MM.1S (cell line): ENCODE results near the gene LGALS9B.
"Not testable (repeated sequence)": the region's sequence is repeated elsewhere in the genome, so short reads cannot be mapped to it uniquely, and the experiment has no call there.

ENCODE experiments used
- DNase-seq: peaks from one replicate; pipeline ENCODE4 v3.0.0-alpha.2; 2015
- H2AFZ ChIP-seq: fragments of 300-600 bp; sonication (generic); 2 replicates; pipeline ENCODE4 v1.6.0; 2016; ENCODE audit warnings: antibody characterized with exemption, low read length
- H3F3A ChIP-seq: fragments of 300-600 bp; sonication (generic); 2 replicates; pipeline ENCODE4 v1.6.1; 2016; ENCODE audit warnings: mild to moderate bottlenecking, antibody characterized with exemption, low read length, moderate library complexity, mixed read lengths; ENCODE audit not compliant: insufficient read depth
- H3K27ac ChIP-seq: fragments of 300-600 bp; sonication (generic); 2 replicates; pipeline ENCODE4 v1.5.1; 2016; ENCODE audit warnings: mild to moderate bottlenecking, low read length
- H3K27me3 ChIP-seq: fragments of 300-600 bp; sonication (generic); replicated peaks from 2 replicates; pipeline ENCODE4 v1.6.0; 2016; ENCODE audit warnings: low read length; ENCODE audit not compliant: insufficient read depth
- H3K36me3 ChIP-seq: fragments of 300-600 bp; sonication (generic); replicated peaks from 2 replicates; pipeline ENCODE4 v1.6.1; 2016; ENCODE audit warnings: mild to moderate bottlenecking, low read length, mixed read lengths; ENCODE audit not compliant: insufficient read depth
- H3K4me1 ChIP-seq: fragments of 300-600 bp; sonication (generic); 2 replicates; pipeline ENCODE4 v1.6.1; 2016; ENCODE audit warnings: low read length, mixed read lengths
- H3K4me2 ChIP-seq: fragments of 300-600 bp; sonication (generic); 2 replicates; pipeline ENCODE4 v1.6.0; 2016; ENCODE audit warnings: low read depth, low read length
- H3K4me3 ChIP-seq: fragments of 300-600 bp; sonication (generic); 2 replicates; pipeline ENCODE4 v1.5.1; 2016; ENCODE audit warnings: low read length, mixed read lengths
- H3K79me2 ChIP-seq: fragments of 300-600 bp; sonication (generic); 2 replicates; pipeline ENCODE4 v1.6.1; 2016; ENCODE audit warnings: mixed run types, low read length, mixed read lengths
- H3K9ac ChIP-seq: fragments of 300-600 bp; sonication (generic); 2 replicates; pipeline ENCODE4 v1.6.1; 2016; ENCODE audit warnings: low read length, mixed read lengths
- H3K9me2 ChIP-seq: fragments of 300-600 bp; sonication (generic); replicated peaks from 2 replicates; pipeline ENCODE4 v1.6.1; 2016; ENCODE audit warnings: mild to moderate bottlenecking, low read length, mixed read lengths; ENCODE audit not compliant: insufficient read depth
- H3K9me3 ChIP-seq: fragments of 300-600 bp; sonication (generic); replicated peaks from 2 replicates; pipeline ENCODE4 v1.6.1; 2016; ENCODE audit warnings: mild to moderate bottlenecking, low read length, mixed read lengths; ENCODE audit not compliant: insufficient read depth
- H4K20me1 ChIP-seq: fragments of 300-600 bp; sonication (generic); 2 replicates; pipeline ENCODE4 v1.6.1; 2016; ENCODE audit warnings: mild to moderate bottlenecking, low read length, moderate library complexity, mixed read lengths; ENCODE audit not compliant: insufficient read depth

The LGALS9B gene

DNA sequence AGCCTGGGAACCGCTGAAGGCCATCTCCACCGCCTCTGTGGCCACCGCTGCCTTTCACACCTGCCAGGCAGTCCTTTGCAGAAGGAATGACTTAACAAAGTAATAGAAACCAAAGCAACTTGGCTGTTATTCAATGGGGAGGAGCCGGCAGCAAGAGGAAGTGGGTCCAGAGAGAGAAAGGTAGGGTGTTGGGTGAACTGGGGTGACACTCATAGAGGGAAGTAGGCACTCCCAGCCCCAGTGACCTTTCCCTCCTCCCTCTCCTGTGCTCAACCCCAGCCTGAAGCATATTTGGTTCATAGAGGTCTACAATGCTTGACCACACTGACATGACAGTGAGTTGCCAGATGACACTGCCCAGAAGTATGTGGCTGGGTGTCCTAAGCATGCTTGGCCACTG, at the start of gene LGALS9B:
Gene LGALS9B (minus strand): TSS at position 93 of the 400 bp plus-strand sequence. CDS start 69 bp downstream, at position 24.
- not testable (repeated sequence) for H3K4me2 ChIP-seq, H2AFZ ChIP-seq, DNase-seq, H3K79me2 ChIP-seq, H3K27ac ChIP-seq, H3K27me3 ChIP-seq, H3K36me3 ChIP-seq, H3K9ac ChIP-seq, H4K20me1 ChIP-seq, H3K4me3 ChIP-seq, H3F3A ChIP-seq, H3K4me1 ChIP-seq, H3K9me2 ChIP-seq, H3K9me3 ChIP-seq

DNA sequence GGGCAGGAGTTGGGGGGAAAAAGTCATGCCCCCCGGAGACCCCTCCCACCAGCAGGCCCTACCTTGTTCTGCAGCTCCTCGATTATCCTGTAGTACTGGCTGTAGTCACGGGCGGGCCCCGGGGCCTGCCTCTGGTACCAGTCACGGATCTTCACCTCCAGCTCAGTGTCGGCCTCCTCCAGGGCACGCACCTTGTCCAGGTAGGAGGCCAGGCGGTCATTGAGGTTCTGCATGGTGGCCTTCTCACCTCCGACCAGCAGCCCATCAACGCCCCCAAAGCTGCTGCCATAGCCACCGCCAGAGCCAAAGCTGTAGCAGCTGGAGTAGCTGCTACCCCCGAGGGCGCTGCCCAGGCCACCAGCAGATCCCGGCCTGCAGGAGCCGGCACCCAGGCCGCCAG, 49.6 kb upstream of the LGALS9B start:
- H3K79me2 ChIP-seq, DNase-seq, H3K9me3 ChIP-seq, H3K9me2 ChIP-seq, H3K27me3 ChIP-seq, H3K4me2 ChIP-seq, H3F3A ChIP-seq, H2AFZ ChIP-seq, H4K20me1 ChIP-seq, H3K36me3 ChIP-seq, H3K4me3 ChIP-seq, H3K27ac ChIP-seq, H3K4me1 ChIP-seq, H3K9ac ChIP-seq: not testable (repeated sequence)

DNA sequence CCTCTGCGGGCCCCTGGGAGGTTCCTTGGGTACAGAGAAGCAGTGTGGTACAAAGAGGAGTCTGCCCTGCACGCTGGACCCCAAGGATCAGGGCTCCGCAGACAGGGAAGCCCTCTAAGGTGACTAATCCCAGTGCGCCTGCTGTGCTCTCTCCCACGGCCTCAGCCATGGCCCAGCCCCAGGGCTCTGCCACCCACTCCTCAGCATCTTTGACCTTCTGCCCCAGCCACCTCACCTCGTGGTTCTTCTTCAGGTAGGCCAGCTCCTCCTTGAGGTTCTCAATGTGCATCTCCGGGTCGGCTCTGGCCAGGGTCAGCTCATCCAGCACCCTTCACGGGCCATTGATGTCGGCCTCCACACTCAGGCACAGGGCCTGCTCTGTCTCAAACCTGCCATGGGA, 47.8 kb upstream of the LGALS9B start:
- not testable (repeated sequence) for H3F3A ChIP-seq, H4K20me1 ChIP-seq, H3K9ac ChIP-seq, H3K9me3 ChIP-seq, H3K36me3 ChIP-seq, H3K27me3 ChIP-seq, H3K79me2 ChIP-seq, H3K4me1 ChIP-seq, DNase-seq, H3K4me3 ChIP-seq, H3K9me2 ChIP-seq, H2AFZ ChIP-seq, H3K27ac ChIP-seq, H3K4me2 ChIP-seq

DNA sequence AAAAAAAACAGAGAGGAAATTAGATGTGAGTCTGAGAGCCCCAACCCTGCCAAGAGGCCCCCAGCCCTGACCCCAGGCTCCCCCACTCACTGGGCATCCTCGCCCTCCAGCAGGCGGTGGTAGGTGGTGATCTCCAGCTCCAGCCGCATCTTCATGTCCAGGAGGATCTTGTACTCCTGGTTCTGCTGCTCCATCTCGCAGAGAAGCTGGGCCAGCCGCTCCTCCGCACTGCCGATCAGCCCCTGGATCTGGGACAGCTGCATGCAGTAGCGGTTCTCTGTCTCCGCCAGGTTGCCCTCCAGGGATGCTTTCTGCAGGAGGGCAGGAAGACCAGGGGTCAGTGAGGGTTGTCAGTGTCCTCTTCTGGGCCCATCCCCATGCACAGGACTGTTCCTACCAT, 46.2 kb upstream of the LGALS9B start:
- H3K4me3 ChIP-seq, H3K27me3 ChIP-seq, H3K4me1 ChIP-seq, DNase-seq, H3K79me2 ChIP-seq, H4K20me1 ChIP-seq, H3K27ac ChIP-seq, H2AFZ ChIP-seq, H3K4me2 ChIP-seq, H3K9me2 ChIP-seq, H3K9ac ChIP-seq, H3K36me3 ChIP-seq, H3F3A ChIP-seq, H3K9me3 ChIP-seq: not testable (repeated sequence)

DNA sequence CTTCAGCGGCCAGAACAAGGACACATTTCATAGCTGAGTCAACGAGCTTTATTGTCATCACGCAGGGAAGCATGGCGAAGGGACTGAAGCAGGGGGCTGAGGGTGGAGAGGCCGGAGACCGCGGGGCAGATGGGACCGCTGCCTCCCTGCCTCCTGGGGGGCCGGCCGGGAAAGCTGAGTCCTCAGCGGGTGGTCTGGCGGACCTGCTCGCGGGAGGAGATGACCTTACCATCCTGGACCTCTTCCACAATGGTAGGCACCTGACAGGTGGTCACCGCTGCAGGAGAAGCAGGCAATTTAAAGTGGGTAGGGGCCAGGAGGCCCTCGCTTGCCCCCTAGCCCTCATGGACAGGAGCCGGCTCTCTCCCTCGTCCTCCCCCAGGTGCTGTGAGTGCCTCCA, 45.0 kb upstream of the LGALS9B start:
- DNase-seq, H3K4me1 ChIP-seq, H3F3A ChIP-seq, H3K79me2 ChIP-seq, H3K9me3 ChIP-seq, H3K27ac ChIP-seq, H2AFZ ChIP-seq, H3K9me2 ChIP-seq, H3K9ac ChIP-seq, H4K20me1 ChIP-seq, H3K4me2 ChIP-seq, H3K4me3 ChIP-seq, H3K36me3 ChIP-seq, H3K27me3 ChIP-seq: not testable (repeated sequence)

DNA sequence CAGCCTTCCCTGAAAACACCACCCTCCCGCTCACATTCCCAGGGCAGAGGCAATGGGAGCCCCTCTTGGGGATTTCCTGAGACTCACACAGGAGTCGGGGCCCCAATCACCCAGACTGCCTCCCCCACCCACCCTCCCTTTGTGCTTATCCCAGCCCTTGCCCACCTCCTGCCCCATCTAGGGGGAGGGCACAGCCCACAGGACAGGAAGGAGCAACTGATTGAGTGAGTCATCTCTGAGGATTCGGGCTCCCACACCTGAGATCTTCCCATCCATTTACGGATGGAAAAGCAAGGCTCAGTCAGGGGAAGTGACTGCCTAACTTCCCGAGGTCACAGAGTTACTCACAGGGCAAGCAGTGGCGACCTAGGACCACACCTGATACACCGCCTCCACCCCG, 44.4 kb upstream of the LGALS9B start:
- H3K36me3 ChIP-seq, H3K4me3 ChIP-seq, H3K9me3 ChIP-seq, H3K27ac ChIP-seq, H3K27me3 ChIP-seq, H2AFZ ChIP-seq, H3K4me1 ChIP-seq, H3K9ac ChIP-seq, DNase-seq, H3K9me2 ChIP-seq, H4K20me1 ChIP-seq, H3F3A ChIP-seq, H3K4me2 ChIP-seq, H3K79me2 ChIP-seq: not testable (repeated sequence)

DNA sequence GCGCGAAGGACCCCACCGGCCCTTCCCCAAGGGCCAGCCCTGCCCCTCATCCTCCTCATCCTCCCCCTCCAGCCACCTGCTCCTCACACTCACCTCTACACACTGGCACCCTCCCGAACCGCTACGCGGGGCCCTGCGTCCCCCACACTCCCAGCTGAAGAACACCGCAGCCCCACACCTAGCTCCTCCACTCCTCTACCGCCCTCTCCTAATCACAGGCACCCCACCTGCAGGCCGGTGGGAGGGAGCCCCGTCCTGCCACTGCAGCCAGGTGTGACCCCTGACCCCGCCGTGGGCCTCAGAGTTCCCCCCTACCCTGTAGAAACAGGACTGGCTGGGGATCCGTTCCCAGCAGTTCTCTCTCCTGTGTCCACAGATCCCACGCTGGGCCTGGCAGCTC, 38.0 kb upstream of the LGALS9B start:
- not testable (repeated sequence) for H3K27ac ChIP-seq, H3F3A ChIP-seq, H3K9me2 ChIP-seq, H3K9me3 ChIP-seq, H4K20me1 ChIP-seq, H3K9ac ChIP-seq, H3K27me3 ChIP-seq, H3K4me2 ChIP-seq, H2AFZ ChIP-seq, H3K4me1 ChIP-seq, H3K79me2 ChIP-seq, H3K36me3 ChIP-seq, H3K4me3 ChIP-seq, DNase-seq

DNA sequence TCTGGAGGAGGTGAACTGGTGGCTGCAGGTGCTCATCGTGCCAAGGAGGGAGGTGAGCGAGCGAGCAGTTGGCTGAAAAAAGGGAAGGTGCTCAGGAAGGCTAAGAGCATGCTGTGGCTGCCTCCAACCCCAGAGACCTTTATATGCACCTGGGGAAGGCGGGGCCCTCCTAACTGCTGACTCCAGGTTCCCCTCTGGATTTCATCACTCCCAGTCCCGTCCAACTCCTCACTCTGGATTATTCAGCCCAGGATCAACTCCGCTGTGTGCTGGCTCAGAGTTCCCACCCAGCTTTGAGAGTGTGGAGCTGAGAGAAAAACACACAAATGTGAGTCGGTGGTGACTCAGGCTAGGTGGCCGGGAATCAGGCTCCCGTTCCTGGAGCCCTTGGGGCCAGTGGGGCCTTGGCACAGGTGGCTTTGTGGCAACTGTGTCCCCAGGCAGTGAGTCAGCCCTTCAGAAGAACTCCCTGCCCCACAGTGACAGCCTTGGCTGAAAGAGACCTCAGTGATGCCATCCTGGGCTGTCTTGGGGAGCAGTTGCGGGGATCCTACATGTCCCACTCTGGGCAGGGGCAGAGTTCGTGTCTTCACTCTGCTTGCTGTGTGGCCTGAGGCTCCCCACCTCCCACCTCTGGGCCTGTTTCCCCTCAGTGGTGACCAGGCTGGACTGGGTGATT, 37.2 kb upstream of the LGALS9B start:
- not testable (repeated sequence) for H3K4me2 ChIP-seq, H3K9me2 ChIP-seq, DNase-seq, H3K36me3 ChIP-seq, H3K9me3 ChIP-seq, H3K27me3 ChIP-seq, H2AFZ ChIP-seq, H3K4me1 ChIP-seq, H3K79me2 ChIP-seq, H4K20me1 ChIP-seq, H3K27ac ChIP-seq, H3K9ac ChIP-seq, H3K4me3 ChIP-seq, H3F3A ChIP-seq
